ENCODE results near the gene SLC19A2. TPM values are rescaled to one million over a fixed set of nuclear protein-coding genes. Genes with fewer than 3 reads are reported as not detected.

The SLC19A2 gene
- total RNA-seq, 1 experiment from 2014 or later: 12.8 TPM

- Mint-ChIP-seq H3K36me3 (ENCODE audit: insufficient read depth in 1 of 3, low read depth in 3 of 3) (peaks cover 4 to 7% (median 5%) of the 10 kb centered on the region in 3 experiments; a peak in 3 of 7 replicates), H3K27ac (no peak overlapping the region), H3K4me1 (peaks cover 4 to 7% of the 10 kb centered on the region in 2 experiments; a peak in 3 of 4 replicates), H3K4me3 (no peak overlapping the region), H3K9me3 (peaks cover 10 to 12% of the 10 kb centered on the region in 2 experiments), H3K27me3 (ENCODE audit: low read depth) (no peaks in the 10 kb centered on the region)
- Histone ChIP-seq H3K4me1 (ENCODE audit: insufficient read depth, low read length) (no peaks in the 10 kb centered on the region), H3K27me3 (ENCODE audit: insufficient read depth, low read length) (no peaks in the 10 kb centered on the region), H4K91ac (ENCODE audit: insufficient read length, low read depth, low read length) (no peak overlapping the region), H4K5ac (ENCODE audit: insufficient read length, low read depth, low read length) (no peak overlapping the region), H3K23ac (ENCODE audit: insufficient read length, low read depth, low read length) (no peak overlapping the region), H3K9me3 (ENCODE audit: control insufficient read depth, low read depth, low read length) (no peaks in the 10 kb centered on the region), H3K79me2 (ENCODE audit: insufficient read depth, low read length) (no peaks in the 10 kb centered on the region), H2AK5ac (ENCODE audit: insufficient read length, low read length) (no peak overlapping the region), H3K79me1 (ENCODE audit: insufficient read depth, low read depth, low read length, poor library complexity, severe bottlenecking) (no peaks in the 10 kb centered on the region), H3K14ac (ENCODE audit: insufficient read depth, low read length) (no peak overlapping the region), H2BK5ac (ENCODE audit: insufficient read length, low read length) (no peak overlapping the region), H4K20me1 (ENCODE audit: control insufficient read depth, insufficient read depth, insufficient read length) (no peaks in the 10 kb centered on the region), H3K18ac (ENCODE audit: insufficient read length, low read depth, low read length) (no peak overlapping the region), H3T11ph (ENCODE audit: low read length) (no peak overlapping the region), H2BK12ac (ENCODE audit: insufficient read length, low read depth, low read length) (no peak overlapping the region), H2BK20ac (ENCODE audit: low read depth, low read length, poor library complexity, severe bottlenecking) (no peak overlapping the region), H3K23me2 (ENCODE audit: insufficient read length, low read depth, low read length, poor library complexity, severe bottlenecking) (no peaks in the 10 kb centered on the region), H3K9ac (ENCODE audit: extremely low read depth, insufficient read length, low read length) (no peak overlapping the region), H4K8ac (replicated peaks; ENCODE audit: insufficient read length, low read depth, low read length) (no peak overlapping the region), H3K27ac (ENCODE audit: insufficient read length, low read depth, low read length) (no peak overlapping the region), H3K56ac (ENCODE audit: insufficient read length, low read depth, low read length) (no peak overlapping the region), H2BK120ac (ENCODE audit: low read depth, low read length, poor library complexity, severe bottlenecking) (no peak overlapping the region), H3K4me2 (ENCODE audit: insufficient read depth, insufficient read length, low read length) (no peak overlapping the region), H3K4ac (ENCODE audit: low read depth, low read length) (no peak overlapping the region), H2AFZ (ENCODE audit: low read length) (no peak overlapping the region), H2BK15ac (ENCODE audit: low read depth, low read length) (no peak overlapping the region)
- DNase-seq: no peak
- TF ChIP-seq CTCF (conservative IDR thresholded peaks at IDR 0.05): no peak
- no CpG with 5 or more reads among the region's 2 CpGs for WGBS (ENCODE audit: extremely low coverage, insufficient read length, low lambda C conversion rate)
Observed at GRCh38 chr1:169452921-169453320, 32.8 kb downstream of the SLC19A2 start.

All from H9 (cell line).